Measurements from ENCODE around the gene SVEP1. TPM values are rescaled to one million over a fixed set of nuclear protein-coding genes. Genes with fewer than 3 reads are reported as not detected.

Gene SVEP1
- total and polyA plus RNA-seq, 2 donors (not counting 1 experiment from before 2014, with no cell fraction given) = not detected

DNA sequence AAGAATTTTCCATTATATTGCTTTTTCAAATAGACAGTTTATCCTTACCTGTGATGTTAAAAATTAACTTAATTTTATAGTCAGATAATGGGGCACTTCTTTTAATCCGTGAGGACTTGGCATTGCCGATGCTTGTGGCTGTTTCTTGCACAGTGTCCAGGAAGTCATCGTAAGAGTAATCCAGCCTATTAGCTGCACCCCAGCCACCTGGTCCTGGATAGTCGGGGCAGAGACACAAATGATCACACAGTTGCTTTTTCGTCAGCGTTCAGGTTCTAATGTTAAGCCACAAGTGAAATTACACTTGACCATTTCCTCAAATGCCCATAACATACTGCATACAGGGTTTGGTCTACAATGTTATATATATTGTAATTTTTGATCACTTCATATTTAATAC, 107.4 kb downstream of the SVEP1 start:
- H3K4me3 ChIP-seq (ENCODE audit: control extremely low read depth in 1 of 5, extremely low read depth in 1 of 5, insufficient read depth in 1 of 5, low read depth in 2 of 5, low read length in 4 of 5) = no peak overlapping the region

DNA sequence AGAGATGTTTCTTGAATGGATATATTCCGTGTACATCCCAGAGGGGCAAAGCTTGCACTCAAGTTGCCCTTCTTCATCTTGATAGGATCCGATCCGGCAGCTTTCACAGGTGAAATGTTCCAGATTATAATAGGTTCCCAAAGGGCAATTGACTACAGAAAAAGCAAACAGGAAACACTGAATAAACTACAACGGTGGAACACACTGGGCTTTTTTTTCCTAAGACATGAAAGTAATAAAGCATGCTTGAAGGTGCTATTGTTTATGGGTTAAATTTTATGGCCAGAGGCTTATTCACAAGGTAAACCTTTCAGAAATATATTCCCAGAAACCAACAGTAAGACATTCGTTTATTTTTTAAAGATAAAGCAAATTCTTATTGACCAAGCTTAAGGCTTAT, 110.6 kb downstream of the SVEP1 start:
- no peak overlapping the region for H3K4me3 Mint-ChIP-seq
- ChIA-PET POLR2A (no interaction called here), CTCF (no interaction called here)
- Histone ChIP-seq H4K20me1 (ENCODE audit: control insufficient read depth, insufficient read depth, low read length, poor library complexity, severe bottlenecking) (no peaks in the 10 kb centered on the region), H3K4me1 (ENCODE audit: control insufficient read depth in 2 of 2, insufficient read depth in 2 of 2, low read length in 2 of 2) (no peaks in the 10 kb centered on the region), H3K4me2 (replicated peaks; ENCODE audit: low read depth, low read length, poor library complexity, severe bottlenecking) (no peak overlapping the region), H3K27me3 (replicated peaks in 1 of 4; ENCODE audit: control extremely low read depth in 1 of 4, control insufficient read depth in 3 of 4, insufficient read depth in 4 of 4, low read length in 3 of 4) (no peaks in the 10 kb centered on the region), H3K4me3 (ENCODE audit: control extremely low read depth in 1 of 5, extremely low read depth in 1 of 5, insufficient read depth in 1 of 5, low read depth in 2 of 5, low read length in 4 of 5) (no peak overlapping the region), H3K9me3 (ENCODE audit: control extremely low read depth in 1 of 3, control insufficient read depth in 2 of 3, insufficient read depth in 1 of 3, low read length in 2 of 3) (no peaks in the 10 kb centered on the region), H3K27ac (ENCODE audit: low read length in 2 of 2) (no peak overlapping the region), H3K79me2 (ENCODE audit: control insufficient read depth, insufficient read depth, low read length) (no peaks in the 10 kb centered on the region), H3K9ac (ENCODE audit: low read length) (no peak overlapping the region), H2AFZ (ENCODE audit: insufficient read depth, low read depth, low read length, poor library complexity, severe bottlenecking) (no peak overlapping the region), H3K36me3 (replicated peaks in 1 of 2; ENCODE audit: control extremely low read depth in 1 of 2, control insufficient read depth in 1 of 2, extremely low read depth in 1 of 2, insufficient read depth in 2 of 2, low read length in 1 of 2) (no peaks in the 10 kb centered on the region)
- no peaks in the 10 kb centered on the region for H3K4me1 Mint-ChIP-seq
- peaks cover 6% of the 10 kb centered on the region for H3K27me3 Mint-ChIP-seq
- no peak overlapping the region for H3K27ac Mint-ChIP-seq
- no peak for DNase-seq
- no peak for ATAC-seq (ENCODE audit: low read depth)
- TF ChIP-seq, protein P1, sequence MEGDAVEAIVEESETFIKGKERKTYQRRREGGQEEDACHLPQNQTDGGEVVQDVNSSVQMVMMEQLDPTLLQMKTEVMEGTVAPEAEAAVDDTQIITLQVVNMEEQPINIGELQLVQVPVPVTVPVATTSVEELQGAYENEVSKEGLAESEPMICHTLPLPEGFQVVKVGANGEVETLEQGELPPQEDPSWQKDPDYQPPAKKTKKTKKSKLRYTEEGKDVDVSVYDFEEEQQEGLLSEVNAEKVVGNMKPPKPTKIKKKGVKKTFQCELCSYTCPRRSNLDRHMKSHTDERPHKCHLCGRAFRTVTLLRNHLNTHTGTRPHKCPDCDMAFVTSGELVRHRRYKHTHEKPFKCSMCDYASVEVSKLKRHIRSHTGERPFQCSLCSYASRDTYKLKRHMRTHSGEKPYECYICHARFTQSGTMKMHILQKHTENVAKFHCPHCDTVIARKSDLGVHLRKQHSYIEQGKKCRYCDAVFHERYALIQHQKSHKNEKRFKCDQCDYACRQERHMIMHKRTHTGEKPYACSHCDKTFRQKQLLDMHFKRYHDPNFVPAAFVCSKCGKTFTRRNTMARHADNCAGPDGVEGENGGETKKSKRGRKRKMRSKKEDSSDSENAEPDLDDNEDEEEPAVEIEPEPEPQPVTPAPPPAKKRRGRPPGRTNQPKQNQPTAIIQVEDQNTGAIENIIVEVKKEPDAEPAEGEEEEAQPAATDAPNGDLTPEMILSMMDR (IDR thresholded peaks at IDR 0.05) = no peak
- TF ChIP-seq EZH2 (IDR thresholded peaks at IDR 0.05; ENCODE audit: borderline replicate concordance, insufficient read depth, low read depth, low read length, poor library complexity, severe bottlenecking) = no peak
- H3K9me3 Mint-ChIP-seq (ENCODE audit: insufficient read depth) = no peaks in the 10 kb centered on the region
- 100% methylated on average over 3 of the region's 5 CpGs for WGBS (ENCODE audit: insufficient coverage)
- intact Hi-C loops (cut with micrococcal nuclease) = no loop called here

More for the DNA sequence above, 107.4 kb downstream of the SVEP1 start:
- H3K79me2 ChIP-seq (ENCODE audit: control insufficient read depth, insufficient read depth, low read length) = no peaks in the 10 kb centered on the region
- Mint-ChIP-seq H3K27me3 (peaks cover 6% of the 10 kb centered on the region), H3K27ac (no peak overlapping the region), H3K9me3 (ENCODE audit: insufficient read depth) (no peaks in the 10 kb centered on the region), H3K4me1 (no peaks in the 10 kb centered on the region), H3K4me3 (no peak overlapping the region)
- no peak overlapping the region for H3K27ac ChIP-seq (ENCODE audit: low read length in 2 of 2)
- H3K9me3 ChIP-seq (ENCODE audit: control extremely low read depth in 1 of 3, control insufficient read depth in 2 of 3, insufficient read depth in 1 of 3, low read length in 2 of 3) = no peaks in the 10 kb centered on the region
- 94% methylated on average over 3 of the region's 6 CpGs for WGBS (ENCODE audit: insufficient coverage)
- H3K4me2 ChIP-seq (replicated peaks; ENCODE audit: low read depth, low read length, poor library complexity, severe bottlenecking) = no peak overlapping the region
- no peak for TF ChIP-seq EZH2 (IDR thresholded peaks at IDR 0.05; ENCODE audit: borderline replicate concordance, insufficient read depth, low read depth, low read length, poor library complexity, severe bottlenecking)
- no peaks in the 10 kb centered on the region for H4K20me1 ChIP-seq (ENCODE audit: control insufficient read depth, insufficient read depth, low read length, poor library complexity, severe bottlenecking)
- no peaks in the 10 kb centered on the region for H3K27me3 ChIP-seq (replicated peaks in 1 of 4; ENCODE audit: control extremely low read depth in 1 of 4, control insufficient read depth in 3 of 4, insufficient read depth in 4 of 4, low read length in 3 of 4)
- no peak for ATAC-seq (ENCODE audit: low read depth)
- intact Hi-C loops (cut with micrococcal nuclease) = no loop called here
- no peak overlapping the region for H3K9ac ChIP-seq (ENCODE audit: low read length)
- DNase-seq = no peak
- no peak overlapping the region for H2AFZ ChIP-seq (ENCODE audit: insufficient read depth, low read depth, low read length, poor library complexity, severe bottlenecking)
- no peaks in the 10 kb centered on the region for H3K36me3 ChIP-seq (replicated peaks in 1 of 2; ENCODE audit: control extremely low read depth in 1 of 2, control insufficient read depth in 1 of 2, extremely low read depth in 1 of 2, insufficient read depth in 2 of 2, low read length in 1 of 2)
- H3K4me1 ChIP-seq (ENCODE audit: control insufficient read depth in 2 of 2, insufficient read depth in 2 of 2, low read length in 2 of 2) = no peaks in the 10 kb centered on the region
- POLR2A ChIA-PET = no interaction called here
- CTCF ChIA-PET = no interaction called here

All from B cell (primary cell).